Measurements from ENCODE around the gene CADPS2.

CADPS2 gene

DNA sequence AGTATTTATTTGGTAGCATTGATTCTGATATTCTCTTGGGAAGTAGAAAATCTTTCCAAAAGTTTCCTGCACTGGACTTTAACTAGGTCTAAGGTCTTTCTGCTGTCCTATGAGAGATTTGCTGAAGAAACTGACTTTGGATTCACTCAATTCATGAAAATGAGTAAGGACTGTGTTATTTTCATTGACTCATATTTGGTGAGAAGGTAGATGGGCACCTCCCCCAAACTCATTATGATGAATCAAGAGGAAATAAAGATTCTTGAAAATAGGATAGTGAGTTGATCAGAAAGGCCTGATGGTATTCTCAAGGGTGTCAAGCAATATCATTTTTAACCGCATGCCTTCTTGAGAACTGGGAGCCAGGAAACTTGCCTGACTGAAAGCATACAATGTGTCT, 297.6 kb downstream of the CADPS2 start:
- no peaks in the 10 kb centered on the region for H3K27me3 Mint-ChIP-seq (ENCODE audit: low read depth)
- no peaks in the 10 kb centered on the region for H3K4me1 Mint-ChIP-seq
- TF ChIP-seq, protein P1, sequence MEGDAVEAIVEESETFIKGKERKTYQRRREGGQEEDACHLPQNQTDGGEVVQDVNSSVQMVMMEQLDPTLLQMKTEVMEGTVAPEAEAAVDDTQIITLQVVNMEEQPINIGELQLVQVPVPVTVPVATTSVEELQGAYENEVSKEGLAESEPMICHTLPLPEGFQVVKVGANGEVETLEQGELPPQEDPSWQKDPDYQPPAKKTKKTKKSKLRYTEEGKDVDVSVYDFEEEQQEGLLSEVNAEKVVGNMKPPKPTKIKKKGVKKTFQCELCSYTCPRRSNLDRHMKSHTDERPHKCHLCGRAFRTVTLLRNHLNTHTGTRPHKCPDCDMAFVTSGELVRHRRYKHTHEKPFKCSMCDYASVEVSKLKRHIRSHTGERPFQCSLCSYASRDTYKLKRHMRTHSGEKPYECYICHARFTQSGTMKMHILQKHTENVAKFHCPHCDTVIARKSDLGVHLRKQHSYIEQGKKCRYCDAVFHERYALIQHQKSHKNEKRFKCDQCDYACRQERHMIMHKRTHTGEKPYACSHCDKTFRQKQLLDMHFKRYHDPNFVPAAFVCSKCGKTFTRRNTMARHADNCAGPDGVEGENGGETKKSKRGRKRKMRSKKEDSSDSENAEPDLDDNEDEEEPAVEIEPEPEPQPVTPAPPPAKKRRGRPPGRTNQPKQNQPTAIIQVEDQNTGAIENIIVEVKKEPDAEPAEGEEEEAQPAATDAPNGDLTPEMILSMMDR (IDR thresholded peaks at IDR 0.05; ENCODE audit: unreplicated experiment in 3 of 3) = no peak
- no peak overlapping the region for H3K27ac Mint-ChIP-seq
- no peak overlapping the region for H3K4me3 Mint-ChIP-seq
- peaks cover 6% of the 10 kb centered on the region for H3K9me3 Mint-ChIP-seq
- no peaks in the 10 kb centered on the region for H3K36me3 Mint-ChIP-seq (ENCODE audit: low read depth)

DNA sequence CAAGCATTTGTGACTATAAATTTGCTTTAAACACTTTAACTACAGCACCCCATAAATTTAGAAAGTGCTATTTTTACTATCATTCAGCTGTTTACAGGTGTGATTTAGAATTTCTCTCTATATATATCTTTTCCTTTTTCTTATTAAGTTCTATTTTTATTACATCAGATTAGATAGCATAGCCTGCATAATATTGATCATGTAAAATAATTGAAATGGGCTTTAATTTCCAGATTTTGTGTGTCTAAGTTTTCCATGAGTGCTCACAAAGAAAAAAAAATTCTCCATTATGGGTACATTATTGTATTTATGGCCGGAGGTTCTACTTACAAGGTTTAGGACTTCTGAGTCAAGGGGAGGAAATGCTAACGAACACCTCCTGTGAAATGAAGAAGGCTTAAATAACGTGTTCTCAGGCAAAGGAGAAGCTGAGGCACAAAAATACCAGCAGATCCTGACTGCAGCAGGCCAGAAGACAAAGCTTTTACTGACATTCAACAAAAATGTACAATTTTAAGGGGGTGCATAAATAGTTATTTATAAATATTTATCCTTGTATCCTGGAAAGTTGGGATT, 301.5 kb downstream of the CADPS2 start:
- TF ChIP-seq, protein P1 (IDR thresholded peaks at IDR 0.05; ENCODE audit: unreplicated experiment in 3 of 3) = no peak
- no peak overlapping the region for H3K4me3 Mint-ChIP-seq
- H3K9me3 Mint-ChIP-seq = no peaks in the 10 kb centered on the region
- no peaks in the 10 kb centered on the region for H3K4me1 Mint-ChIP-seq
- peak overlapping the region in 1 of 3 experiments; percentile 55 for H3K27ac Mint-ChIP-seq
- no peaks in the 10 kb centered on the region for H3K36me3 Mint-ChIP-seq (ENCODE audit: low read depth)
- H3K27me3 Mint-ChIP-seq (ENCODE audit: low read depth) = no peaks in the 10 kb centered on the region

DNA sequence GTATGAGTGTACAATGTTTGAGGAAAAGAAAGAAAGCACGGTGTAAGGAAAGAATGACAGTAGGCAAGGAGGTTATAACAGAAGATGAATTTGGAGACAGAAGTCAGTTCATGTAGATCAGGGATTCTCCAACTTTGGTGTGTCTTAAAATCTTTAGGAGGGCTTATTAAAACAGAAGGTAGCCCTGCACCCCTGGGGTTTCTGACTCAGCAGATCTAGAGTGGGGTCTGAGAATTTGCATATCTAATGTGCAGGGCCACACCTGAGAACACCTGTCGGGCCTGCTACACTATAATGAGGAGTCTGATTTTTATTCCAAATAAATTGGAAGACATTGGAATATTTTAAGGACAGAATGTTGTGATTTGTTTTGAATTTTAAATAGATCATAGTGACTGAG, 307.9 kb downstream of the CADPS2 start:
- no peaks in the 10 kb centered on the region for H3K9me3 Mint-ChIP-seq
- no peak overlapping the region for H3K27ac Mint-ChIP-seq
- H3K36me3 Mint-ChIP-seq (ENCODE audit: low read depth) = peaks cover 3% of the 10 kb centered on the region
- no peaks in the 10 kb centered on the region for H3K4me1 Mint-ChIP-seq
- no peaks in the 10 kb centered on the region for H3K27me3 Mint-ChIP-seq (ENCODE audit: low read depth)
- TF ChIP-seq, protein P1 (IDR thresholded peaks at IDR 0.05; ENCODE audit: unreplicated experiment in 3 of 3) = no peak
- H3K4me3 Mint-ChIP-seq = no peak overlapping the region

DNA sequence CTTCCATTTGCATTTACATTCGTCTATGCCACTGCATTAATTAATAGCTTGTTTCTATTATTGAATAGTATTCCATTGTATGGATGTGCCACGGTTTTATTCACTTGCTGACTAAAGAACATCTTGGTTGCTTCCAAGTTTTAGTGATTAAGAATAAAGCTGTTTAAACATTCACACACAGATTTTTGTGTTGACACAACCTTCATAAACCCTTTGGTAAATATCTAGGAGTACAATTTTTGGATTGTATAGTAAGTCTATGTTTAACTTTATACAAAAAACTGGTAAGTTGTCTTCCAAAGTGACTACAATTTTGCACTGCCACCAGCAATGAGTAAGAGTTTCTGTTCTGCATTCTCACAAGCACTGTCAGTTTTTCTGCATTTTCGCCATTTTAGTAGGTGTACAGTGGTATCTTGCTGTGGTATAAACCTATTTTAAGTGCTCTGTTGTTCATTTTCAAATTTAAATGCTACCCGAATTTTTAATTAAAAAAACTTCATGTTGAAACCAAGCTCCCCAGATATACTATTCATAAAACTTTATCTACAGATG, 308.7 kb downstream of the CADPS2 start:
- Mint-ChIP-seq H3K36me3 (ENCODE audit: low read depth) (peaks cover 3% of the 10 kb centered on the region), H3K27ac (no peak overlapping the region), H3K4me3 (no peak overlapping the region), H3K4me1 (no peaks in the 10 kb centered on the region), H3K27me3 (ENCODE audit: low read depth) (no peaks in the 10 kb centered on the region), H3K9me3 (no peaks in the 10 kb centered on the region)
- TF ChIP-seq, protein P1 (IDR thresholded peaks at IDR 0.05; ENCODE audit: unreplicated experiment in 3 of 3) = no peak

DNA sequence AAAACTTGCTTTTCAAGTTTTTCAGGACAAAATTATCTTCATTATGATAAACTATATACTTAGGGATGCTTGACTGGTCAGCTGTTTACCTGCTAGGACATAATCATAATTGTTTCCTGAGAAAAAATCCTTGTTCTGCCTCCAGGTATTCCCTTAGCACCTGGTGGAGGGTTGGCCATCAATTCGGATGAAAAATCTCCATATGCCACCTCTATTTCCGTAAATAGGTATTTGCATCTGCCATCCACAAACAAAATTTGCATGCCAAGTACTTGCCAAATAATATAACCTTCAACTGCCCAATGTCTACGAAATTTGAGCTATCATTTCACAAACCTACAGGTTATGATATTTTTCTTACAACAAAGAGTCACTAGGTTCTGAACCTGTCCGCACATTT, 313.6 kb downstream of the CADPS2 start:
- Mint-ChIP-seq H3K27me3 (ENCODE audit: low read depth) (no peaks in the 10 kb centered on the region), H3K36me3 (ENCODE audit: low read depth) (peaks cover 3% of the 10 kb centered on the region), H3K4me1 (no peaks in the 10 kb centered on the region), H3K27ac (no peak overlapping the region), H3K9me3 (no peaks in the 10 kb centered on the region), H3K4me3 (no peak overlapping the region)
- TF ChIP-seq, protein P1 (IDR thresholded peaks at IDR 0.05; ENCODE audit: unreplicated experiment in 3 of 3) = no peak

DNA sequence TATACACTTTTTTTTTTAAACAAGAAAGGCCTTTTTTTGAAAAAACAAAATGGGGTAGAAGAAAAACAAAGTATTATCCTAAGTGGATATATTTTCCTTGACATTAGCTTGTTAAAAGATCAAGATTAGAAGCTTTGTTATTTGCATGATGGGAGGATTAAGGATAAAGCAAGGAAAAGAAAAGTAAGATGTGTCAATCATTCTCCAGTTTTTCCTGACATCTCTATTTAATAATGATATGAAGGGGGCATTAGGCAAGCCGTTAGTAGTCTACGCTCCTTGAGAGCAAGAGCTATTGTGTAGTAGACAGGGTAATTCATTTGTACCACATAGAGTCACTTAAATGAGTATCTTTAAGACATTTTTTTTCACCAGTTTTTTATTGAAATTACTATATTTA, 324.9 kb downstream of the CADPS2 start:
- TF ChIP-seq, protein P1 (IDR thresholded peaks at IDR 0.05; ENCODE audit: unreplicated experiment in 3 of 3) = no peak
- H3K36me3 Mint-ChIP-seq (ENCODE audit: low read depth) = no peaks in the 10 kb centered on the region
- H3K4me1 Mint-ChIP-seq = no peaks in the 10 kb centered on the region
- no peak overlapping the region for H3K4me3 Mint-ChIP-seq
- H3K9me3 Mint-ChIP-seq = no peaks in the 10 kb centered on the region
- H3K27me3 Mint-ChIP-seq (ENCODE audit: low read depth) = no peaks in the 10 kb centered on the region
- no peak overlapping the region for H3K27ac Mint-ChIP-seq

All from nephron (organoid).